Neural cell (in vitro differentiated cells): ENCODE results near the gene AMBP.

ENCODE experiments used
- EP300 ChIP-seq: fragments of 450-650 bp; conservative IDR thresholded peaks from 2 replicates; pipeline ENCODE4 v1.6.1; 2014; ENCODE audit warnings: antibody characterized with exemption, mild to moderate bottlenecking, moderate library complexity; ENCODE audit not compliant: poor library complexity, severe bottlenecking
- EZH2 ChIP-seq: fragments of 200-600, 300-800 bp; shearing (Covaris generic), sonication (generic); IDR thresholded peaks from 2 replicates; pipeline ENCODE4 v1.6.1; 2014; ENCODE audit warnings: antibody characterized with exemption, low read length, borderline replicate concordance, mild to moderate bottlenecking; ENCODE audit not compliant: insufficient read depth, poor library complexity, severe bottlenecking
- POLR2AphosphoS5 ChIP-seq: IDR thresholded peaks from 2 replicates; pipeline ENCODE4 v1.6.1; 2012
- TF ChIP-seq, protein P1 (sequence below): fragments of 450-650 bp; IDR thresholded peaks from 2 replicates; pipeline ENCODE4 v1.5.1; 2014; ENCODE audit warnings: antibody characterized with exemption, mild to moderate bottlenecking, moderate library complexity; ENCODE audit not compliant: poor library complexity, severe bottlenecking
- TF ChIP-seq, protein P2 (sequence below): IDR thresholded peaks from 2 replicates; pipeline ENCODE4 v1.6.1; 2012; ENCODE audit warnings: borderline replicate concordance

DNA sequence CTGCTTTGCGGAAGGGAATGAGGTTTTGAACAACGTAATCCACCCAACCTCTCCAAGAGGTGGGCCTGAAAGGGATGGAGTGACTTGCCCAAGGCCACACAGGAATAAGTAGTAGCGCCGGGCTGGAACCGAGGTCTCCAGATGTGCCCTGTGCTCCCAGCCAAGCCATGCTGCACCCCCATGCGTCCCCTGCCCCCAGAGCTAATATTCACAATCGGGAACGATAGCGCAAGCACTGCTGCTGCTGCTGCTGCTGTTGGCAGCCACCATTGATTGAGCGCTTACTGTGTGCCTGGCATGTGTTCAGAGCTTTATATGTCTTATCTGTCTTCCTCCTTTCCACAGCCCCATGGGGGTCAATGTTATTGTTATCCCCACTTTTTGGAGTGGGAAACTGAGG is 43.9 kb downstream of the AMBP start:
- TF ChIP-seq, protein P1, sequence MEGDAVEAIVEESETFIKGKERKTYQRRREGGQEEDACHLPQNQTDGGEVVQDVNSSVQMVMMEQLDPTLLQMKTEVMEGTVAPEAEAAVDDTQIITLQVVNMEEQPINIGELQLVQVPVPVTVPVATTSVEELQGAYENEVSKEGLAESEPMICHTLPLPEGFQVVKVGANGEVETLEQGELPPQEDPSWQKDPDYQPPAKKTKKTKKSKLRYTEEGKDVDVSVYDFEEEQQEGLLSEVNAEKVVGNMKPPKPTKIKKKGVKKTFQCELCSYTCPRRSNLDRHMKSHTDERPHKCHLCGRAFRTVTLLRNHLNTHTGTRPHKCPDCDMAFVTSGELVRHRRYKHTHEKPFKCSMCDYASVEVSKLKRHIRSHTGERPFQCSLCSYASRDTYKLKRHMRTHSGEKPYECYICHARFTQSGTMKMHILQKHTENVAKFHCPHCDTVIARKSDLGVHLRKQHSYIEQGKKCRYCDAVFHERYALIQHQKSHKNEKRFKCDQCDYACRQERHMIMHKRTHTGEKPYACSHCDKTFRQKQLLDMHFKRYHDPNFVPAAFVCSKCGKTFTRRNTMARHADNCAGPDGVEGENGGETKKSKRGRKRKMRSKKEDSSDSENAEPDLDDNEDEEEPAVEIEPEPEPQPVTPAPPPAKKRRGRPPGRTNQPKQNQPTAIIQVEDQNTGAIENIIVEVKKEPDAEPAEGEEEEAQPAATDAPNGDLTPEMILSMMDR = no peak
- TF ChIP-seq POLR2AphosphoS5 = no peak
- TF ChIP-seq, protein P2, sequence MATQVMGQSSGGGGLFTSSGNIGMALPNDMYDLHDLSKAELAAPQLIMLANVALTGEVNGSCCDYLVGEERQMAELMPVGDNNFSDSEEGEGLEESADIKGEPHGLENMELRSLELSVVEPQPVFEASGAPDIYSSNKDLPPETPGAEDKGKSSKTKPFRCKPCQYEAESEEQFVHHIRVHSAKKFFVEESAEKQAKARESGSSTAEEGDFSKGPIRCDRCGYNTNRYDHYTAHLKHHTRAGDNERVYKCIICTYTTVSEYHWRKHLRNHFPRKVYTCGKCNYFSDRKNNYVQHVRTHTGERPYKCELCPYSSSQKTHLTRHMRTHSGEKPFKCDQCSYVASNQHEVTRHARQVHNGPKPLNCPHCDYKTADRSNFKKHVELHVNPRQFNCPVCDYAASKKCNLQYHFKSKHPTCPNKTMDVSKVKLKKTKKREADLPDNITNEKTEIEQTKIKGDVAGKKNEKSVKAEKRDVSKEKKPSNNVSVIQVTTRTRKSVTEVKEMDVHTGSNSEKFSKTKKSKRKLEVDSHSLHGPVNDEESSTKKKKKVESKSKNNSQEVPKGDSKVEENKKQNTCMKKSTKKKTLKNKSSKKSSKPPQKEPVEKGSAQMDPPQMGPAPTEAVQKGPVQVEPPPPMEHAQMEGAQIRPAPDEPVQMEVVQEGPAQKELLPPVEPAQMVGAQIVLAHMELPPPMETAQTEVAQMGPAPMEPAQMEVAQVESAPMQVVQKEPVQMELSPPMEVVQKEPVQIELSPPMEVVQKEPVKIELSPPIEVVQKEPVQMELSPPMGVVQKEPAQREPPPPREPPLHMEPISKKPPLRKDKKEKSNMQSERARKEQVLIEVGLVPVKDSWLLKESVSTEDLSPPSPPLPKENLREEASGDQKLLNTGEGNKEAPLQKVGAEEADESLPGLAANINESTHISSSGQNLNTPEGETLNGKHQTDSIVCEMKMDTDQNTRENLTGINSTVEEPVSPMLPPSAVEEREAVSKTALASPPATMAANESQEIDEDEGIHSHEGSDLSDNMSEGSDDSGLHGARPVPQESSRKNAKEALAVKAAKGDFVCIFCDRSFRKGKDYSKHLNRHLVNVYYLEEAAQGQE = no peak
- no peak for TF ChIP-seq EP300
- no peak for TF ChIP-seq EZH2
